Osteocyte (in vitro differentiated cells): ENCODE data around the gene DGKD. TPM values are rescaled to one million over a fixed set of nuclear protein-coding genes. Genes with fewer than 3 reads are reported as not detected.
"Not testable (repeated sequence)": the region's sequence is repeated elsewhere in the genome, so short reads cannot be mapped to it uniquely, and the experiment has no call there.

ENCODE experiments used
- DNase-seq: peaks from one replicate; pipeline ENCODE4 v3.0.0; 2021; ENCODE audit warnings: mixed read lengths; ENCODE audit not compliant: unreplicated experiment; ENCODE audit errors: extremely low spot score
- H3K27ac Mint-ChIP-seq: one replicate; pipeline ENCODE4 v1.8.0; 2021; ENCODE audit warnings: mild to moderate bottlenecking, mixed read lengths; ENCODE audit not compliant: unreplicated experiment
- H3K27me3 Mint-ChIP-seq: one replicate; pipeline ENCODE4 v1.8.0; 2021; ENCODE audit warnings: mixed read lengths; ENCODE audit not compliant: unreplicated experiment
- H3K36me3 Mint-ChIP-seq: one replicate; pipeline ENCODE4 v1.8.0; 2021; ENCODE audit warnings: mixed read lengths; ENCODE audit not compliant: unreplicated experiment
- H3K4me1 Mint-ChIP-seq: one replicate; pipeline ENCODE4 v1.8.0; 2021; ENCODE audit warnings: mixed read lengths; ENCODE audit not compliant: unreplicated experiment
- H3K4me3 Mint-ChIP-seq: one replicate; pipeline ENCODE4 v1.8.0; 2021; ENCODE audit warnings: mild to moderate bottlenecking, moderate library complexity, mixed read lengths; ENCODE audit not compliant: unreplicated experiment
- H3K9me3 Mint-ChIP-seq: one replicate; pipeline ENCODE4 v1.8.0; 2021; ENCODE audit warnings: mixed read lengths; ENCODE audit not compliant: unreplicated experiment
- total RNA-seq: library from RNA; stranded (reverse); gene quantifications from 2 replicates; pipeline ENCODE4 v1.2.1, GENCODE V29; 2021
- TF ChIP-seq, protein P1 (sequence below): fragments of 200-600 bp; sonication (generic); IDR thresholded peaks from 2 replicates; pipeline ENCODE4 v1.5.0; 2021; ENCODE audit warnings: antibody characterized with exemption, mild to moderate bottlenecking, moderate library complexity

DGKD gene
- total RNA-seq, 1 donor from 2014 or later = 70.5 TPM

DNA sequence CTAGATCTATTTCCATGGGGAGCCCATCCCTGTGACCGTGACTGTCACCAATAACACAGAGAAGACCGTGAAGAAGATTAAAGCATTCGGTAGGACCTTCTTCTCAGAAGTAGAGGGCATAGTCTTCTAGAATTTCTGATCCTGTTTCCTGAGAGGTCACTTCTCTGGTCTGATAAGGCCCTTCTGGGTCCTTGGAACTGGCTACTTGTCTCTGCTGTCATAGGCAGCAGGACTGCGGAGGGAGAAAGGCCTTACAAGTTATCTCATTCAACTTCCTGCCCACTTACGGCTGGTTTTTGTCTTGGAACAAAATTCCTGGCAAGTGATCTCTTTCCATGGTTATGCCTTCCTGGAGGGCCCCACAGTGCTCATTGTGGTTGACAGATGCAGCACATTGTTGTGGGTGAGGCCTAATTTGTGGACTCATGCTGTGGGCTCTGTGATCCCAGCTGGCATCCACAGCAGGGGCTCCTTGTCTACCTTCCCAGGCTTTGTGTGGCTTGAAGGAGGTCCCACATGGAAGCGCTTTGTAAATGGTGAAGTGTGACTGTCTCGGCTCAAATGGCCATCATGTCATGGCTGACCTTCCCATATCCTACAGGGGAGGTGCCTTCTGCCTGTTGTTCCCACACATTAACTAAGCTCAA is 24.7 kb upstream of the DGKD start:
- TF ChIP-seq, protein P1, sequence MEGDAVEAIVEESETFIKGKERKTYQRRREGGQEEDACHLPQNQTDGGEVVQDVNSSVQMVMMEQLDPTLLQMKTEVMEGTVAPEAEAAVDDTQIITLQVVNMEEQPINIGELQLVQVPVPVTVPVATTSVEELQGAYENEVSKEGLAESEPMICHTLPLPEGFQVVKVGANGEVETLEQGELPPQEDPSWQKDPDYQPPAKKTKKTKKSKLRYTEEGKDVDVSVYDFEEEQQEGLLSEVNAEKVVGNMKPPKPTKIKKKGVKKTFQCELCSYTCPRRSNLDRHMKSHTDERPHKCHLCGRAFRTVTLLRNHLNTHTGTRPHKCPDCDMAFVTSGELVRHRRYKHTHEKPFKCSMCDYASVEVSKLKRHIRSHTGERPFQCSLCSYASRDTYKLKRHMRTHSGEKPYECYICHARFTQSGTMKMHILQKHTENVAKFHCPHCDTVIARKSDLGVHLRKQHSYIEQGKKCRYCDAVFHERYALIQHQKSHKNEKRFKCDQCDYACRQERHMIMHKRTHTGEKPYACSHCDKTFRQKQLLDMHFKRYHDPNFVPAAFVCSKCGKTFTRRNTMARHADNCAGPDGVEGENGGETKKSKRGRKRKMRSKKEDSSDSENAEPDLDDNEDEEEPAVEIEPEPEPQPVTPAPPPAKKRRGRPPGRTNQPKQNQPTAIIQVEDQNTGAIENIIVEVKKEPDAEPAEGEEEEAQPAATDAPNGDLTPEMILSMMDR = no peak
- peaks cover 10% of the 10 kb centered on the region for H3K4me1 Mint-ChIP-seq
- DNase-seq = no peak
- no peaks in the 10 kb centered on the region for H3K27me3 Mint-ChIP-seq
- no peaks in the 10 kb centered on the region for H3K9me3 Mint-ChIP-seq
- H3K27ac Mint-ChIP-seq = no peak overlapping the region
- no peaks in the 10 kb centered on the region for H3K36me3 Mint-ChIP-seq
- no peak overlapping the region for H3K4me3 Mint-ChIP-seq

DNA sequence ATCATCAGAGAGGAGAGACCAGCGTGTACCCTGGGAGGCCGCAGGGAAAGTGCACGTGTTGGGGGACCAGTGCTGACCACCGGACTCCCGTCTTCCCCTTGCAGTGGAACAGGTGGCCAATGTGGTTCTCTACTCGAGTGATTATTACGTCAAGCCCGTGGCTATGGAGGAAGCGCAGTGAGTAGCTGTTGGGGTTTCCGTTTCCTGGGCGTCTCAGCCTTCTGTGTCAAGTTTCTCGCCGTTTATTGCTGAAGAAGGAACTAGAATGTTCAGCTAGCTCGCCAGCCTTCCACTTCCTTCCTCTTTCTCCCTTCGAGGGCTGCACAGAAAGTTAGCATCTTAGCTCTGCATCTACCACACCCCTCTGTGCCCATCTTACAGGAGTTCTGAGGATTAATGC is 22.8 kb upstream of the DGKD start:
- TF ChIP-seq, protein P1 = no peak
- Mint-ChIP-seq H3K36me3 (no peaks in the 10 kb centered on the region), H3K4me3 (no peak overlapping the region), H3K27me3 (peaks cover 2% of the 10 kb centered on the region), H3K4me1 (peaks cover 9% of the 10 kb centered on the region), H3K9me3 (no peaks in the 10 kb centered on the region), H3K27ac (no peak overlapping the region)
- no peak for DNase-seq

DNA sequence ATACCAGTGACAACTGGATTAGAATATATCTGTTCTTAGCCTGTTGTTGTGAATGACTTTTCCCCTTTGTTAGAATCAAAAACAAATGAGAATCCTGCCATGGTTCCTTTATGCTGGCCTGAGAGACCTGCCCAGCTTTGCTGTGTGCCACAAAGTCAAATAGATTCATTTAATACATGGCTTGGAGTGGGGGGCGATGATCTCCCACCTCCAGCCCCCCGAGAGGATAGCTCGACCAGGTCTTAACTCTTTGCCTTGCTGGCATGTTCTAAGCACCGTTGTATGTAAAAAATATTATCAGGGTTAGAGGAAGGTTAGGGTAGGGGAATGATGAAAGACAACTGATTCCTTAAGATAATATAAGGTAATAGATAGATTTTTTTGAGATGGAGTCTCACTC is 22.2 kb upstream of the DGKD start:
- Mint-ChIP-seq H3K27ac (no peak overlapping the region), H3K27me3 (peaks cover 2% of the 10 kb centered on the region), H3K4me3 (no peak overlapping the region), H3K4me1 (peaks cover 9% of the 10 kb centered on the region), H3K9me3 (no peaks in the 10 kb centered on the region), H3K36me3 (no peaks in the 10 kb centered on the region)
- DNase-seq = no peak
- TF ChIP-seq, protein P1 = no peak

DNA sequence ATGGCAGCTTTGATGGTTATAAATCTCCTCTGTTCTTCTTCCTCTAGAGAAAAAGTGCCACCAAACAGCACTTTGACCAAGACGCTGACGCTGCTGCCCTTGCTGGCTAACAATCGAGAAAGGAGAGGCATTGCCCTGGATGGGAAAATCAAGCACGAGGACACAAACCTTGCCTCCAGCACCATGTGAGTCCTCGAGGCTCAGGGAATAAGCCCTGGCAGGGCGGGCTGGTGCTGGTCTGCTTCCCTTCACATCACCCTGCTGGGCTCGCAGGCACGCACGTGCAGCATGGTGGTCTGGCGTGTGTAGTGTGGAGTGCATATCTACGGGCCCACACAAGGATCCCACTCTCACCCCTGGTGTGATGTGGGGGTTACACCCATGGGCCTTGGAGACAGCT is 19.4 kb upstream of the DGKD start:
- Mint-ChIP-seq H3K27ac (no peak overlapping the region), H3K4me3 (no peak overlapping the region), H3K9me3 (no peaks in the 10 kb centered on the region), H3K27me3 (peaks cover 5% of the 10 kb centered on the region), H3K36me3 (no peaks in the 10 kb centered on the region), H3K4me1 (peaks cover 1% of the 10 kb centered on the region)
- TF ChIP-seq, protein P1 = no peak
- DNase-seq = no peak

DNA sequence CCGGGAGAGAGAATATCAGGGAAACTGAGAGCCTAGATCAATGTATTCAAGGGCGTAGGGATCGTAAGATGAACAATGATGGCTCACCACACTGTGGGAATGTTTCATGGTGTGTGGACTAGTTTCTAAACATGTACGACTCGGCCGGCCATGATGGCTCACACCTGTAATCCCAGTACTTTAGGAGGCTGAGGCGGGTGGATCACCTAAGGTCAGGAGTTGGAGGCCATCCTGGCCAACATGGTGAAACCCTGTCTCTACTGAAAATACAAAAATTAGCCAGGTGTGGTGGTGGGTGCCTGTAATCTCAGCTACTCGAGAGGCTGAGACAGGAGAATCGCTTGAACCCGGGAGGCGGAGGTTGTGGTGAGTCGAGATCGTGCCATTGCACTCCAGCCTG is 18.2 kb upstream of the DGKD start:
- not testable (repeated sequence) for H3K36me3 Mint-ChIP-seq, H3K9me3 Mint-ChIP-seq, H3K27me3 Mint-ChIP-seq, H3K27ac Mint-ChIP-seq, H3K4me1 Mint-ChIP-seq, DNase-seq, H3K4me3 Mint-ChIP-seq

DNA sequence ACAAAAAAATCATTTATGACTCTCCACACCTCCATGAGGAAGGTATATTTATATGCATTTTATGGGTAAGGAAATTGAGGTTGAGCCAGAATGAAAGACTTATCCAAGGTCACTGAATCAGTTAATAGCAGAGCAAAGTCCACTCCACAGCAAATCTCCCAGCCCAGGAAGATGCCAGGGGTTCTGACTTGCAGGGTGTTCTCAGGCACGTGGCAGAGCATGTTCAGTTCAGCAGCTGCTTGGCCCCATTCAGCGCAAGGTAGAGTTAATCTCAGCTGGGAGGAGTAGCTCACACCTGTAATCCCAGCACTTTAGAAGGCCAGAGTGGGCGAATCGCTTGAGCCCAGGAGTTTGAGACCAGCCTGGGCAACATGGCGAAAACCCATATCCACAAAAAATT is 17.8 kb upstream of the DGKD start:
- Mint-ChIP-seq H3K4me3 (no peak overlapping the region), H3K27ac (no peak overlapping the region), H3K27me3 (peaks cover 5% of the 10 kb centered on the region), H3K9me3 (no peaks in the 10 kb centered on the region), H3K36me3 (no peaks in the 10 kb centered on the region), H3K4me1 (no peaks in the 10 kb centered on the region)
- TF ChIP-seq, protein P1 = no peak
- no peak for DNase-seq
